Measurements from ENCODE around the gene HMGCR.

- TF ChIP-seq NR1H2 (CRISPR knock-in tag; IDR thresholded peaks at IDR 0.05) (no peak), POLR2AphosphoS5 (IDR thresholded peaks at IDR 0.05; ENCODE audit: control insufficient read depth, insufficient read depth, low read depth, low read length) (no peak), POLR2A (conservative IDR thresholded peaks at IDR 0.05) (no peak), ZNF354B (CRISPR knock-in tag; IDR thresholded peaks at IDR 0.05) (no peak), SP2 (IDR thresholded peaks at IDR 0.05; ENCODE audit: extremely low read depth, low read depth, low read length, poor library complexity, severe bottlenecking) (no peak), HDAC1 (IDR thresholded peaks at IDR 0.05) (no peak), C11orf30 (IDR thresholded peaks at IDR 0.05; ENCODE audit: low read depth) (no peak), CBX5 (IDR thresholded peaks at IDR 0.05; ENCODE audit: borderline replicate concordance, low read depth) (no peak), ZNF274 (IDR thresholded peaks at IDR 0.05; ENCODE audit: borderline replicate concordance, low read depth, low read length) (no peak), SMAD3 (CRISPR knock-in tag; conservative IDR thresholded peaks at IDR 0.05) (no peak), TEAD2 (tag; IDR thresholded peaks at IDR 0.05) (no peak), PBX2 (CRISPR knock-in tag; IDR thresholded peaks at IDR 0.05; ENCODE audit: low read depth) (no peak), PBX2 (tag; conservative IDR thresholded peaks at IDR 0.05; ENCODE audit: low read depth) (no peak)
Measured at GRCh38 chr5:75384218-75384617, 47.2 kb downstream of the HMGCR start.

Data from K562 (cell line).